ENCODE results near the gene IKZF2. TPM values are rescaled to one million over a fixed set of nuclear protein-coding genes. Genes with fewer than 3 reads are reported as not detected.

Gene IKZF2
- total RNA-seq, 4 donors from 2014 or later = 2.6 to 14.5 (median 4.2) TPM

DNA sequence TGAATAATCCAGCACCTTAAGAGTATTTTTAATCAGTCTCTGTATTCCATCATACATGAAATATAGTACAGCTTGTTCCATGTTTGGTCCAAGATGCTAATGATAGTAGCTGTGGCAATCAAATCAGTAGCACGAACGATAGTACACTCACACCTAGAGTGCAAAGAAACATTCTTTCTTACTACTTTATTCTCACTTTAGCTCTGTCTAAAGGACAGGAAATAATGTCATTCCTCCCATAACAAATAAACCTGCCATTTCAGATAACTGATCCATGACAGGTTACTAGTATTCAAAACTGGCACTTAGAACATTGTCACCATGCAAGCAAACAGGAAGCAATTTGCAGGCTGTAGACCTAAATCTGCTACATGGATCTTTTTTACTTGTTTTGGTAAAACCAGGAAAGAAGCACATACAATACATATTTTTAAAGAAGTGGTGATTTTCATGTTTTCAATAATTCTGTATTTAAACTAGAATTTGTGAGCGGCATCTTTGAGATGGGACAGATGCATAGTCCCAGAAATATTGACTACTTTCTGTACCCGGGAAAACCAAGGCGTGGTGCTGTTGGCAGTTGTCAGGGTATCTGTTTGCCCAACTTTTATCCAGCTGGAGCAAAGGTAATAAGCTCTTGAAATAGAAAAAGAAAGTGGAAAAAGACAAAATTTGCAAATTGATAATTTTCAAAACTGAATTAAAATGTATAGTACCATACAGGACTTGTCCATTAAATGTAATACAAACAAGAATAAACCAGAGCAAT, 49.5 kb downstream of the IKZF2 start:
- no peaks in the 10 kb centered on the region for H3K4me1 ChIP-seq
- no peak overlapping the region for H3K4me3 ChIP-seq
- no peaks in the 10 kb centered on the region for H3K27me3 ChIP-seq
- TF ChIP-seq, protein P1, sequence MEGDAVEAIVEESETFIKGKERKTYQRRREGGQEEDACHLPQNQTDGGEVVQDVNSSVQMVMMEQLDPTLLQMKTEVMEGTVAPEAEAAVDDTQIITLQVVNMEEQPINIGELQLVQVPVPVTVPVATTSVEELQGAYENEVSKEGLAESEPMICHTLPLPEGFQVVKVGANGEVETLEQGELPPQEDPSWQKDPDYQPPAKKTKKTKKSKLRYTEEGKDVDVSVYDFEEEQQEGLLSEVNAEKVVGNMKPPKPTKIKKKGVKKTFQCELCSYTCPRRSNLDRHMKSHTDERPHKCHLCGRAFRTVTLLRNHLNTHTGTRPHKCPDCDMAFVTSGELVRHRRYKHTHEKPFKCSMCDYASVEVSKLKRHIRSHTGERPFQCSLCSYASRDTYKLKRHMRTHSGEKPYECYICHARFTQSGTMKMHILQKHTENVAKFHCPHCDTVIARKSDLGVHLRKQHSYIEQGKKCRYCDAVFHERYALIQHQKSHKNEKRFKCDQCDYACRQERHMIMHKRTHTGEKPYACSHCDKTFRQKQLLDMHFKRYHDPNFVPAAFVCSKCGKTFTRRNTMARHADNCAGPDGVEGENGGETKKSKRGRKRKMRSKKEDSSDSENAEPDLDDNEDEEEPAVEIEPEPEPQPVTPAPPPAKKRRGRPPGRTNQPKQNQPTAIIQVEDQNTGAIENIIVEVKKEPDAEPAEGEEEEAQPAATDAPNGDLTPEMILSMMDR (IDR thresholded peaks at IDR 0.05) = no peak
- TF ChIP-seq POLR2A (IDR thresholded peaks at IDR 0.05) = no peak
- H3K36me3 ChIP-seq = no peaks in the 10 kb centered on the region
- H3K27ac ChIP-seq = no peak overlapping the region
- no peak for DNase-seq
- H3K9me3 ChIP-seq = no peaks in the 10 kb centered on the region
- intact Hi-C loops (cut with DNase I; ENCODE audit: low total_unique reads) = no loop called here

DNA sequence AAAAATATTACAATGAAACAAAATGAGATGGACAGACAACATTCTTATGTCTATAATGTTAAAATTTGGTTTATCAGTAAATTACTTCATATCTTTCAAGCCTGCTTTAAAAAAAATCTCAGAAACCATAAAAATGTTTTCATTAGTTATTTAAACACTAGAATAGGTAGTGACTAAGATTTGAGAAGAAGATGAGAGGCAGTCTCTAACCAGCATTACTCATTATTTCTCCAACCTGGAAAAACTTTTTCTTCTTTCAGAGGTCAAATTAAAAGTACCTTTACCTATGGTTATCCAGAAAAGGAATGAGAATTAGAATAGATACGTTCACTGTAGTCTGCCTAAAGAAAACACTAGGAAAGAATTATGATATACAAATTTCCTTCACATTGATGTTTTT, 50.3 kb downstream of the IKZF2 start:
- no peaks in the 10 kb centered on the region for H3K27me3 ChIP-seq

DNA sequence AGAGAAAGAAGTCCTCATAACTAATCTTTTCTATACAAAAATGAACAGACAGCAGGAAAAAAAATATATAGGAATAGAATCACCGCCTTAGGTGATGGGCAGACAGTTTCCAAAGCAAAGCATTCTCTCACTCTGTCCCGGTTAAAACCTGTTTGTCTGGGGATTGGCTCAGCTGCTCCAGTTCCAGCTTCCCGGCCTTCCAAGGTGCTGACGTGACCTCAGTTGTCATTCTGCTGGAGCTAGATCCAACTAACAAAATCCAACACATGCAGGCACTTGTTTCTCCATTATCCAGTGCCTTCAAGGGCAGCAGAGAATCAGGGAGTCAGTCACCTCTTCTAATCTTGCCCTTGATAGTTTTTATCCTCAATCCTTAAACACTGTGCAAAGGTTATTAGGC, 52.8 kb downstream of the IKZF2 start:
- H3K27me3 ChIP-seq = no peaks in the 10 kb centered on the region
- TF ChIP-seq, protein P1 (IDR thresholded peaks at IDR 0.05) = no peak
- no peak for TF ChIP-seq POLR2A (IDR thresholded peaks at IDR 0.05)
- no peaks in the 10 kb centered on the region for H3K9me3 ChIP-seq
- no peaks in the 10 kb centered on the region for H3K36me3 ChIP-seq
- no peak overlapping the region for H3K4me3 ChIP-seq
- H3K4me1 ChIP-seq = no peaks in the 10 kb centered on the region
- intact Hi-C loops (cut with DNase I; ENCODE audit: low total_unique reads) = no loop called here
- no peak overlapping the region for H3K27ac ChIP-seq
- DNase-seq = no peak

More for the DNA sequence above, 50.3 kb downstream of the IKZF2 start:
- Histone ChIP-seq H3K27ac (no peak overlapping the region), H3K4me3 (no peak overlapping the region), H3K4me1 (no peaks in the 10 kb centered on the region), H3K36me3 (no peaks in the 10 kb centered on the region), H3K9me3 (no peaks in the 10 kb centered on the region)
- no peak for DNase-seq
- TF ChIP-seq, protein P1 (IDR thresholded peaks at IDR 0.05) = no peak
- TF ChIP-seq POLR2A (IDR thresholded peaks at IDR 0.05) = no peak
- intact Hi-C loops (cut with DNase I; ENCODE audit: low total_unique reads) = no loop called here

DNA sequence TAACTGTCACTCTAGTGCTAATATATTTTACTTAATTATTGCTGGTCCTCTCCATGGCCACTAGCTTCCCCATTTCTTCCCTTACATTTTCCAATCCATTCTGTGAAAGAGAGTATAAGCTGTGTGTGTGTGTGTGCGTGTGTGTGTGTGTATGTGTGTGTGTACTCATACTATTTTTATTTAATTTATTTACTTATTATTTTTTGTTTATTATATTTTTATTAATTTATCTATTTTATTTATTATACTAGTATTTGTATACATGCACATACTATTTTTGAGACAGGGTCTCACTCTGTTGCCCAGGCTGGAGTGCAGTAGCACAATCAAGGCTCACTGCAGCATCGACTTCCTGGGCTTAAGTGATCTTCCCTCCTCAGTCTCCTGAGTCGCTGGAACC, 59.6 kb downstream of the IKZF2 start:
- Histone ChIP-seq H3K4me1 (no peaks in the 10 kb centered on the region), H3K27me3 (no peaks in the 10 kb centered on the region), H3K4me3 (no peak overlapping the region), H3K27ac (no peak overlapping the region), H3K36me3 (no peaks in the 10 kb centered on the region), H3K9me3 (no peaks in the 10 kb centered on the region)
- intact Hi-C loops (cut with DNase I; ENCODE audit: low total_unique reads) = no loop called here
- no peak for DNase-seq
- TF ChIP-seq, protein P1 (IDR thresholded peaks at IDR 0.05) = no peak
- no peak for TF ChIP-seq POLR2A (IDR thresholded peaks at IDR 0.05)

DNA sequence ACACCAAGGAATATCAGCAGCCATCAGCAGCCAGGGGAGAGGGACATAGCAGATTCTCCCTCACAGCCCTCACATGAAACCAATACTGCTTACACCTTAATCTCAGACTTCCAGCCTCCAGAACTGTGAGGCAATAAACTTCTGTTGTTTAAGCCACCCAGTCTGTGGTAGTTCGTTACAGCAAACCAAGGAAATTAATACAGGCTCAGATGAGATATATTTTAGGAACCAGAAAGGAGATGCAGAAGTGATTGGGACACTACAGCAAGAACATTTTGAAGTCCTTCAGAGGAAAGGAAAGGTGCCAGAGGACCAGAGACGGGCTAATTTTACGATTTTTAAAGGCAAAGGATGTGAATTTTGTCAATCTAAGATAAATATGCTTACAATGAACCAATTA, 60.6 kb downstream of the IKZF2 start:
- no peaks in the 10 kb centered on the region for H3K27me3 ChIP-seq
- H3K4me3 ChIP-seq = no peak overlapping the region
- H3K36me3 ChIP-seq = no peaks in the 10 kb centered on the region
- H3K9me3 ChIP-seq = no peaks in the 10 kb centered on the region
- no peak for TF ChIP-seq POLR2A (IDR thresholded peaks at IDR 0.05)
- TF ChIP-seq, protein P1 (IDR thresholded peaks at IDR 0.05) = no peak
- no peak for DNase-seq
- H3K4me1 ChIP-seq = no peaks in the 10 kb centered on the region
- H3K27ac ChIP-seq = no peak overlapping the region
- intact Hi-C loops (cut with DNase I; ENCODE audit: low total_unique reads) = no loop called here

Measured in uterus (tissue), 4 donors.